ENCODE results near the gene PPFIA3.

The PPFIA3 gene

DNA sequence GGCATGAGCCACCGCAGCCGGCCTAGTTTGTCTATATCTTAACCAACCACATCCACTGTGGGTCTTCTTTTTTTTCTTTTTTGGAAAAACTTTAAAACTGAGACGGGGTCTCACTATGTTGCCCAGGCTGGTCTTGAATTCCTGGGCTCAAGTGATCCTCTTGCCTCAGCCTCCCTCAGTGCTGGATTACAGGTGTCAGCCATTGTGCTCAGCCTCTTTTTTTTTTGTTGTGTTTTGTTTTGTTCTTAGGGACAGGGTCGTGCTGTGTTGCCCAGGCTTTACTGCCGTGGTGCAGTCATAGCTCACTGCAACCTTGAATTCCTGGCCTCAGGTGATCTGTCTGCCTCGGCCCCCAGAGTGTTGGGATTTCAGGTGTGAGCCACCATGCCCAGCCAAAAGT lies 26.7 kb upstream of the PPFIA3 start:
- Histone ChIP-seq H3K27me3 (ENCODE audit: insufficient read depth, low read depth) (no peaks in the 10 kb centered on the region), H2AFZ (ENCODE audit: low read depth) (no peak overlapping the region), H3K36me3 (ENCODE audit: insufficient read depth) (peaks cover 23% of the 10 kb centered on the region; the same call in 1 of the 2 replicates), H3K4me1 (ENCODE audit: low read depth, poor library complexity, severe bottlenecking) (peaks cover 30% of the 10 kb centered on the region), H3K79me2 (ENCODE audit: insufficient read depth, low read depth) (peaks cover 50% of the 10 kb centered on the region), H3K27ac (no peak overlapping the region), H3K4me2 (no peak overlapping the region), H3K9ac (no peak overlapping the region), H3K4me3 (IDR thresholded peaks at IDR 0.05; ENCODE audit: insufficient read depth, low read depth, low read length) (no peak overlapping the region), H4K20me1 (ENCODE audit: insufficient read depth) (peaks cover 23% of the 10 kb centered on the region)
- TF ChIP-seq, protein P1, sequence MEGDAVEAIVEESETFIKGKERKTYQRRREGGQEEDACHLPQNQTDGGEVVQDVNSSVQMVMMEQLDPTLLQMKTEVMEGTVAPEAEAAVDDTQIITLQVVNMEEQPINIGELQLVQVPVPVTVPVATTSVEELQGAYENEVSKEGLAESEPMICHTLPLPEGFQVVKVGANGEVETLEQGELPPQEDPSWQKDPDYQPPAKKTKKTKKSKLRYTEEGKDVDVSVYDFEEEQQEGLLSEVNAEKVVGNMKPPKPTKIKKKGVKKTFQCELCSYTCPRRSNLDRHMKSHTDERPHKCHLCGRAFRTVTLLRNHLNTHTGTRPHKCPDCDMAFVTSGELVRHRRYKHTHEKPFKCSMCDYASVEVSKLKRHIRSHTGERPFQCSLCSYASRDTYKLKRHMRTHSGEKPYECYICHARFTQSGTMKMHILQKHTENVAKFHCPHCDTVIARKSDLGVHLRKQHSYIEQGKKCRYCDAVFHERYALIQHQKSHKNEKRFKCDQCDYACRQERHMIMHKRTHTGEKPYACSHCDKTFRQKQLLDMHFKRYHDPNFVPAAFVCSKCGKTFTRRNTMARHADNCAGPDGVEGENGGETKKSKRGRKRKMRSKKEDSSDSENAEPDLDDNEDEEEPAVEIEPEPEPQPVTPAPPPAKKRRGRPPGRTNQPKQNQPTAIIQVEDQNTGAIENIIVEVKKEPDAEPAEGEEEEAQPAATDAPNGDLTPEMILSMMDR (conservative IDR thresholded peaks at IDR 0.05; ENCODE audit: low read depth, low read length): no peak

DNA sequence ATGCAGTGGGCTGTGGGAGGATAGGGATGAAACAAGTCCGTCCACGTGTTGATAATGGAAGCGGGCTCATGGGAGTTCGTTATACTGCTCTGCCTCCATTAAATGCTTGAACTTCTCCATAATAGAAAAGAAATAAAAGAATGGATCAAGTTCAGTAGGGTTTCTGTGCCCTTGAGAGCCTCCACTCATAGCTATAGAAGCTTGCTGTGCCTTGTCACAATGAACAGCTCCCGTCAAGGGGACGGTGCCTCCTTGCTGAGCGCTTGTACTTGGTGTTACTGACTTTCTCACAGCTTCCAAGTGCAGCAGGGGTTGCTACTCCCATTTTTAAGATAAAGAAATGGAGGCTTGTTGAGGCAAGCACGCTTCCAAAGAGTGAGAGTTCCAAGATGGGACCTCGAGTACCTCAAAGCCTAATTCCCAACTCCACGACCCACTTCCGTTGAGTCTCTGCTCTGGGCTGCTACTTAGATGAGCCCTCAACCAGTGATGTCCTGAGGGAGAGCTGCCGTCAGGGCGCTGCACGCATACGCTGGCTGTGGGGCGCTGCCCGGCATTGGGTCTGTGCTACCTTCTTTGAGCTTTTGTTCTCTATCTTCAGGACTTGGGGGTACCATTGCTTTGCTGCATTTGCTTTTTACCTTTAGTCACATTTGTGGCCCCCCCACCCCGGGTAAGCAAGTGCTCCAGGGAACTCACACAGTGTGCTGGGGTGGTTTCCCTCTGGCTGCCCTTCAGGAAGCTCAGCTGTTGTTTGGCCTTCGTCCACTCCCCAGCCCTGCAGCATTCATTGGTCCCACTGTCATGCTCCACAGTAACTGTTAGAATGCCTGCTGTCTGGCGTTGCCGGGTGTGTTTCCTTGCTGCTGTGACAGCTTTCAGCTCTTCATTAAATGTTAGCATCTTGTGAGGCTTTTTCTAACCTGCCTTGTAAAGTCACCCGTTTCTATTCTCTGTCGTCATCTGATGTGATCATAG lies 24.6 kb upstream of the PPFIA3 start:
- Histone ChIP-seq H4K20me1 (ENCODE audit: insufficient read depth) (peaks cover 12% of the 10 kb centered on the region), H3K36me3 (ENCODE audit: insufficient read depth) (peaks cover 18% of the 10 kb centered on the region; the same call in 1 of the 2 replicates), H3K27ac (no peak overlapping the region), H3K9ac (no peak overlapping the region), H3K4me2 (no peak overlapping the region), H3K27me3 (ENCODE audit: insufficient read depth, low read depth) (no peaks in the 10 kb centered on the region), H3K79me2 (ENCODE audit: insufficient read depth, low read depth) (peaks cover 40% of the 10 kb centered on the region), H2AFZ (ENCODE audit: low read depth) (no peak overlapping the region), H3K4me1 (ENCODE audit: low read depth, poor library complexity, severe bottlenecking) (peaks cover 32% of the 10 kb centered on the region), H3K4me3 (IDR thresholded peaks at IDR 0.05; ENCODE audit: insufficient read depth, low read depth, low read length) (no peak overlapping the region)
- TF ChIP-seq, protein P1 (conservative IDR thresholded peaks at IDR 0.05; ENCODE audit: low read depth, low read length): no peak

DNA sequence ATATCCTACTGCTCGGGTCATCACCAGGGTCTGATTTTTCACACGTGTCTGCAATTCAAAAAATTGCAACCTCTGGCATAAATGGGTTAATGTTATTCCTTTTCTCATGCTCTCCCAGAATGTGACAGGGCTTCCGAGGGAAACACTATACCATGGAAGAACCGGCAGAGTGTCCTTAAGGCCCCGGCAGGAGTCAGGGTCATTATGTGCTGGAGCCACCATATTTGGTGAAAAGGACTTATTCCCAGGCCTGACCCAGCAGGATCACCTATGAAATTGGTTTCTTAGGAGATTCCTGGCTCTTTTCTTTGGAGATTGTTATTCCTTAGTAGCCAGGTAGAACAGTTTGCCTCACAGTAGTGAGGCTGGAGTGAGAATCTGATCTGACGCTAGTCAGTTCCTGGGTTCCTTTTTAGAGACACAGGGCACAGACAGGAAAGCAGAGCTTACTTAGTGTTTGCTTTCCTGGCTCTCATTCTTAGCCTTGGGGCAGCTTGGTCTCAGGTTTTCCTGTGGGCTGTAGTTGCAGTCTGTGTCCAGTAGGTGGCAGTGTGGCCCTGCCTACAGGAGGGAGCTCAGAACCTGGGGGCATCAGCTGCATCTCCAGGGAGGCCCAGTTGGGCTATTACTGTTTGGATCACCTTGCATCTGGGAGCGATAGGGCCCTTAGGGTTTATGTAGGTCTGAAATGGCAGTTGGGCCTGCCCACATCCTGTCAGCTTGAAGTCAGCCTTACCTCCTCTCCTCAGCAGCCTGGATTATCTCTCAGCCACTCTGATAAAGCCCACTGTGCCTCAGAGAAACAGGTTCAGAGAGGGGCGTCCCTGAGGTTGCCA lies 21.7 kb upstream of the PPFIA3 start:
- TF ChIP-seq, protein P1 (conservative IDR thresholded peaks at IDR 0.05; ENCODE audit: low read depth, low read length): peak; percentile 99
- Histone ChIP-seq H2AFZ (ENCODE audit: low read depth) (no peak overlapping the region), H3K4me1 (ENCODE audit: low read depth, poor library complexity, severe bottlenecking) (peaks cover 10% of the 10 kb centered on the region), H4K20me1 (ENCODE audit: insufficient read depth) (peaks cover 7% of the 10 kb centered on the region; the same call in 1 of the 2 replicates), H3K27ac (no peak overlapping the region), H3K4me3 (IDR thresholded peaks at IDR 0.05; ENCODE audit: insufficient read depth, low read depth, low read length) (no peak overlapping the region), H3K27me3 (ENCODE audit: insufficient read depth, low read depth) (no peaks in the 10 kb centered on the region), H3K9ac (no peak overlapping the region), H3K79me2 (ENCODE audit: insufficient read depth, low read depth) (peaks cover 18% of the 10 kb centered on the region), H3K36me3 (ENCODE audit: insufficient read depth) (peaks cover 4% of the 10 kb centered on the region; the same call in 1 of the 2 replicates), H3K4me2 (no peak overlapping the region)

DNA sequence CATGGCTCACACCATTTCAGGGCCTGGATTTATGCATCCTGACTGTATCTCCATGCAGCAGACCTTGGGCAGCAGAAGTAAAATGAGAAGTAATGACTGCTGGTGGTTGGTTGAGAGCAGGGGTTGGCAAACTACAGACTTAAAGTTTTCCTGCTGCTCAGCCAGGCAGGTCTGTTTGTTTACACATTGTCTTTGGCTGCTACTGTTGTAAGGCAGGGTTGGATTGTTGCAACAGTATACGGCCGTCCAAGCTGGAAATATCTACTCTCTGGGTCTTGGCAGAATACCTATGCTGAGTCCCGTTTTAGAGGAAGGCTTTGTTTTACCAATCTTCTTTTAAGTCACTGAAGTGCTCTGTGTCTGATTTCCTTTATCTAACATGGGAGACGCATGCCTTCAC lies 20.5 kb upstream of the PPFIA3 start:
- Histone ChIP-seq H3K36me3 (ENCODE audit: insufficient read depth) (no peaks in the 10 kb centered on the region; the same call in 1 of the 2 replicates), H3K4me2 (no peak overlapping the region), H3K9ac (no peak overlapping the region), H3K27ac (no peak overlapping the region), H2AFZ (ENCODE audit: low read depth) (no peak overlapping the region), H3K4me1 (ENCODE audit: low read depth, poor library complexity, severe bottlenecking) (peaks cover 10% of the 10 kb centered on the region), H3K27me3 (ENCODE audit: insufficient read depth, low read depth) (no peaks in the 10 kb centered on the region), H3K79me2 (ENCODE audit: insufficient read depth, low read depth) (peaks cover 18% of the 10 kb centered on the region), H3K4me3 (IDR thresholded peaks at IDR 0.05; ENCODE audit: insufficient read depth, low read depth, low read length) (no peak overlapping the region), H4K20me1 (ENCODE audit: insufficient read depth) (peaks cover 7% of the 10 kb centered on the region; the same call in 1 of the 2 replicates)
- TF ChIP-seq, protein P1 (conservative IDR thresholded peaks at IDR 0.05; ENCODE audit: low read depth, low read length): no peak
